K562 (cell line): ENCODE measurements around the gene DHX29.
A peak's percentile ranks its signal among the peaks of the same experiment; 100 is the strongest.

ENCODE experiments used
- GTF2F1 ChIP-seq: IDR thresholded peaks from 2 replicates; pipeline ENCODE4 v1.6.1; 2011; ENCODE audit warnings: low read depth, low read length, improper control_type of control experiment
- SIN3A ChIP-seq, 2 experiments: fragments of 150-350 bp in 1 of 2; IDR thresholded peaks; 2 replicates each; pipeline ENCODE4 v1.6.1; 2011 to 2016; ENCODE audit warnings: borderline replicate concordance in 2 of 2, low read depth in 2 of 2, low read length in 2 of 2, mild to moderate bottlenecking in 2 of 2, moderate library complexity in 2 of 2; ENCODE audit not compliant: control insufficient read depth in 1 of 2
- TAF1 ChIP-seq: IDR thresholded peaks from 2 replicates; pipeline ENCODE4 v1.6.1; 2011; ENCODE audit warnings: mild to moderate bottlenecking, low read length, moderate library complexity; ENCODE audit not compliant: insufficient read depth, control insufficient read depth, severe bottlenecking; ENCODE audit errors: extremely low read depth
- ZNF785 ChIP-seq: fragments of 250-450 bp; sonication (Bioruptor Pico); IDR thresholded peaks from 2 replicates; pipeline ENCODE4 v1.4.0; 2020; ENCODE audit warnings: mild to moderate bottlenecking
- ZZZ3 ChIP-seq: fragments of 450-650 bp; IDR thresholded peaks from 2 replicates; pipeline ENCODE4 v1.6.1; 2016; ENCODE audit warnings: antibody characterized with exemption, mild to moderate bottlenecking, moderate library complexity

DNA sequence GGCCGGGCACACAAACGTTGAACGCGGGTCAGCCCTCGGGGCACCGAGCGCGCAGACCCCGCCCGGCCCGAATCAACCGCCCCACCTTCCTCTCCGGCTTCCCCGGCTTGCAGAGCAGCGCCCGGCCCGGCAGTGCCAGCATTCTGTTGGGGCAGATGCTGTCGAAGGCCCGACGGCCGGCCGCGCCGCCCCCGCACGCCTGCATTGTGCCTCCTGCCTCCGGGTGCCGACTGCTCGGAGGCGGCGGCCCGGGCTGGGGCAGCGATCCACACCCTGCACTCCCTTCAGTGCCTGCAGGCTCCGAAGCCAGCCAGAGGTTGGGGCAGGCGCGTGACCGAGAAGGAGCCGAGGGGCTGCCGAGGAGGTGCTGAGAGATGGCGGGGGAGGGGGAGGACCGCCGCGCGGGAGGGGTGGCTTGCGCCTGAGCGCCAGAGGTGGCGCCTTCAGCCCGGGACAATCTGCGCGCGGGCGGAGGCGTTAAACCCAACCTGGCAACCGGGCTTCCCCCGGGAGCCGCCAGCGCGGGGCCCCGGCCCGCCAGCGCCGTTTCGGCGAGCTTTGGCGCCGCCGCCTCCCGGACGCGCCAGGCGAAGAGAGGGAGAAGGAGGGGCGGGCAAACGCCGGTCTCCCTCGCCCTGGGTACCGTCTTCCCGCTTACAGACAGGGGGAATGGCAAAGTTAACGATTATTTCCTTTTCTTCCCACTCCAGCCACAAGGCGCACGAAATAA, 80.4 kb downstream of the DHX29 start, which contains the start of gene MCIDAS:
- no peak for TF ChIP-seq TAF1
- TF ChIP-seq SIN3A (IDR thresholded peaks at IDR 0.05; ENCODE audit: borderline replicate concordance in 2 of 2, control insufficient read depth in 1 of 2, low read depth in 2 of 2, low read length in 2 of 2) = 0 out of 4 replicates have a peak, but pooled peaks of 1 of the 2 experiments have one; percentile 11
- TF ChIP-seq ZZZ3 = no peak
- TF ChIP-seq GTF2F1 = no peak
- TF ChIP-seq ZNF785 = no peak
